GM12878 (cell line): ENCODE results near the gene RALGAPA2. TPM values are rescaled to one million over a fixed set of nuclear protein-coding genes. Genes with fewer than 3 reads are reported as not detected.

Experiments used
- ATAC-seq: fragments of 200-7000 bp; cut with Tn5 transposase; 3 replicates; pipeline ENCODE4 v1.9.1; 2020; ENCODE audit warnings: mild to moderate bottlenecking, moderate library complexity
- BruUV-seq: library from RNA; stranded (reverse); fragments of 400-500 nt; replicated peaks from 2 replicates; lab custom pipeline; 2021; lab: Mats Ljungman, UMichigan
- CTCF ChIA-PET: fragments of 300-600 bp; sonication (Branson Sonifier 250); formaldehyde crosslinking; extraction: SDS; loops from one replicate; lab custom pipeline; 2021; ENCODE audit warnings: inconsistent platforms; lab: Yijun Ruan, JAX
- POLR2A ChIA-PET: fragments of 350-600 bp; formaldehyde crosslinking; extraction: SDS; loops from one replicate; lab custom pipeline; 2021; ENCODE audit warnings: inconsistent platforms; lab: Charles Lee
- RAD21 ChIA-PET: fragments of 300-600 bp; sonication (Branson Sonifier 250); formaldehyde crosslinking; loops from one replicate; lab custom pipeline; 2023; ENCODE audit warnings: antibody characterized with exemption; ENCODE audit not compliant: unreplicated experiment; lab: Charles Lee
- SMC1A ChIA-PET: fragments of 300-600 bp; sonication (Branson Sonifier 250); formaldehyde crosslinking; loops from one replicate; lab custom pipeline; 2023; ENCODE audit not compliant: unreplicated experiment, uncharacterized antibody; lab: Charles Lee
- DNase-seq: peaks from one replicate; pipeline ENCODE4 v3.0.0-alpha.2; 2011; ENCODE audit warnings: low read depth, low spot score
- FAIRE-seq: peaks from 3 replicates; lab custom pipeline; 2011; peaks lifted over from hg19 to GRCh38; lab: Jason Lieb, UNC
- H2AFZ ChIP-seq: 2 replicates; pipeline ENCODE4 v1.6.0; 2011; ENCODE audit warnings: low read depth, low read length, control low read depth; ENCODE audit not compliant: control insufficient read depth
- H3K27ac ChIP-seq: 2 replicates; pipeline ENCODE4 v1.5.1; 2011; ENCODE audit warnings: control low read depth; ENCODE audit not compliant: control insufficient read depth, insufficient read depth
- H3K27me3 ChIP-seq, 2 experiments: replicated peaks in 1 of 2; 2 replicates each; pipeline versions ENCODE4 v1.6.0 to v1.6.1; 2011; ENCODE audit warnings: low read length in 1 of 2; ENCODE audit not compliant: control insufficient read depth in 2 of 2, insufficient read depth in 2 of 2
- H3K36me3 ChIP-seq, 2 experiments: 2 replicates each; pipeline ENCODE4 v1.5.1; 2011; ENCODE audit warnings: low read length in 1 of 2; ENCODE audit not compliant: control insufficient read depth in 2 of 2, insufficient read depth in 2 of 2
- H3K4me1 ChIP-seq: 2 replicates; pipeline ENCODE4 v1.6.1; 2011; ENCODE audit warnings: mild to moderate bottlenecking, low read length, moderate library complexity, mixed read lengths; ENCODE audit not compliant: control insufficient read depth, insufficient read depth
- H3K4me2 ChIP-seq: 2 replicates; pipeline ENCODE4 v1.6.0; 2011; ENCODE audit warnings: control low read depth; ENCODE audit not compliant: control insufficient read depth, insufficient read depth
- H3K4me3 ChIP-seq: fragments of 200-600 bp; sonication (generic); 2 replicates; pipeline ENCODE4 v1.5.1; 2016
- H3K79me2 ChIP-seq: 2 replicates; pipeline ENCODE4 v1.6.0; 2011; ENCODE audit warnings: low read length; ENCODE audit not compliant: control insufficient read depth, insufficient read depth
- H3K9ac ChIP-seq: 2 replicates; pipeline ENCODE4 v1.8.0; 2011; ENCODE audit warnings: low read length, control low read depth, mixed read lengths; ENCODE audit not compliant: control insufficient read depth, insufficient read depth
- H3K9me3 ChIP-seq: replicated peaks from 3 replicates; pipeline ENCODE4 v1.5.1; 2011; ENCODE audit warnings: mild to moderate bottlenecking, low read length; ENCODE audit not compliant: control insufficient read depth, insufficient read depth
- H4K20me1 ChIP-seq: 2 replicates; pipeline ENCODE4 v1.6.0; 2011; ENCODE audit not compliant: control insufficient read depth, insufficient read depth
- EGR1 ChIP-seq, 2 experiments: IDR thresholded peaks; 1 replicate in 1 of 2; 2 replicates in 1 of 2; pipeline ENCODE4 v1.6.1; 2011 to 2012; ENCODE audit warnings: low read depth in 2 of 2, low read length in 2 of 2, borderline replicate concordance in 1 of 2, mild to moderate bottlenecking in 1 of 2, moderate library complexity in 1 of 2
- IKZF1 ChIP-seq: fragments of 450-650 bp; conservative IDR thresholded peaks from 2 replicates; pipeline ENCODE4 v1.6.1; 2017; ENCODE audit warnings: antibody characterized with exemption, mild to moderate bottlenecking
- KAT2A ChIP-seq: conservative IDR thresholded peaks from 2 replicates; pipeline ENCODE4 v1.6.1; 2011; ENCODE audit warnings: low read depth, low read length; ENCODE audit not compliant: control insufficient read depth
- POLR2AphosphoS5 ChIP-seq: IDR thresholded peaks from 2 replicates; pipeline ENCODE4 v1.6.1; 2011; ENCODE audit warnings: mild to moderate bottlenecking, low read length, inconsistent platforms
- POU2F2 ChIP-seq: IDR thresholded peaks from 3 replicates; pipeline ENCODE4 v1.6.1; 2011; ENCODE audit warnings: low read depth, mild to moderate bottlenecking, low read length, borderline replicate concordance
- RUNX3 ChIP-seq: IDR thresholded peaks from 2 replicates; pipeline ENCODE4 v1.6.1; 2012; ENCODE audit warnings: low read length, inconsistent platforms
- TARDBP ChIP-seq: IDR thresholded peaks from 2 replicates; pipeline ENCODE4 v1.6.1; 2016; ENCODE audit warnings: borderline replicate concordance
- ZNF274 ChIP-seq: IDR thresholded peaks from one replicate; pipeline ENCODE4 v1.8.0; 2011; ENCODE audit not compliant: insufficient read length, insufficient read depth
- WGBS: methylation state at CpG from one replicate; pipeline ENCODE4 v1.1.6; 2016; ENCODE audit warnings: low lambda C conversion rate; ENCODE audit not compliant: insufficient replicate concordance, insufficient coverage; ENCODE audit errors: missing lambda C conversion rate; 5-methylcytosine and 5-hydroxymethylcytosine counted together
- in situ Hi-C: fragments of 300-500 bp; cut with MboI; formaldehyde crosslinking; loops from 9 replicates; pipeline ENCODE4 v1.14.3; 2018; ENCODE audit warnings: mixed read lengths
- intact Hi-C: fragments of 100-400 bp; cut with micrococcal nuclease; formaldehyde crosslinking; loops from one replicate; pipeline ENCODE4 v1.14.2; 2022; ENCODE audit not compliant: unreplicated experiment
- polyA plus RNA-seq, 11 experiments: library from polyadenylated mRNA; depleted of rRNA in 4 of 11; unstranded in 6 of 11; stranded (reverse) in 5 of 11; fragments of >200 nt; fragmentation: Nextera tagmentation in 4 of 11; fragmentation: Illumina TruSeq in 1 of 11; extraction: Ambion mirVana in 4 of 11; extraction: Trizol in 1 of 11; gene quantifications; 1 replicate in 1 of 11; 2 replicates in 10 of 11; pipeline versions ENCODE4 v1.2.1 to v1.2.3, GENCODE V29; 2011 to 2016; ENCODE audit warnings: inconsistent platforms in 2 of 11, missing spikeins in 2 of 11, low read depth in 1 of 11
- total RNA-seq, 4 experiments: library from RNA; depleted of rRNA in 3 of 4; stranded (reverse); fragments of >200 nt in 3 of 4; fragmentation: Illumina TruSeq in 1 of 4; extraction: Trizol in 1 of 4; gene quantifications; 2 replicates each; pipeline versions ENCODE4 v1.2.1 to v1.2.3, GENCODE V29; 2013 to 2021

The RALGAPA2 gene
- total and polyA plus RNA-seq, 10 of the 15 experiments (the other 5 are each of a cell fraction or from before 2014, with no cell fraction given), result 2.9 to 29.4 (median 19.6) TPM

DNA sequence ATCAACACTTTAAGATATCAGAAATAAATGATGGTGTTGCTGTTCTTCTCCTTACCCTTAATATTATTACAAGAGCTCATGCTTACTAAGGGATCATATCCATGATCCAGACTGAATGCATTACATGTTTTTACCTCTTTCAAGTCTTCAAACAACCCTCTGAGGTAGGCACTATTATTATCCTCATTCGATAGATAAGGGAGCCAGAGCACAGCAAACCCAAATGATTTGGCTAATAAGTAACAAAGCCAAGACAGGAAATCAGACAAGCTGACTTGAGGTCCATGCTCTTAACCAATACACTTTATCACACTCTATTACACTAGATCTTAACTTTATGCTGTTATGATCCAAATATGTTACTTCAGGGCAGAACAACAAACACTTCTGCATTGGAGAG lies 145.9 kb downstream of the RALGAPA2 start:
- H3K4me3 ChIP-seq, result no peak overlapping the region
- ATAC-seq (no peak), DNase-seq (no peak), FAIRE-seq (no peak)
- H3K79me2 ChIP-seq, result no peaks in the 10 kb centered on the region
- H3K4me2 ChIP-seq, result no peak overlapping the region
- POLR2A ChIA-PET, result no interaction called here
- 100% methylated on average over 1 of the region's 1 CpG for WGBS
- H4K20me1 ChIP-seq, result no peaks in the 10 kb centered on the region
- H2AFZ ChIP-seq, result no peak overlapping the region
- no peak overlapping the region for H3K9ac ChIP-seq
- peaks cover 0 to 2% of the 10 kb centered on the region in 2 experiments; a peak in 2 of 4 replicates for H3K36me3 ChIP-seq
- BruUV-seq, result no TSS peak
- RAD21 ChIA-PET, result interaction anchor here (0.6 to 2.1 kb wide), 8 partner anchors 28 to 483 kb away, joined by 3 to 6 read pairs (median 4); no protein-coding TSS in a partner anchor
- H3K27me3 ChIP-seq, result no peaks in the 10 kb centered on the region
- in situ Hi-C loops, result loop anchor here (5.0 kb wide), 1 partner anchor 204 kb away; no protein-coding TSS in a partner anchor
- TF ChIP-seq POU2F2 (no peak), RUNX3 (no peak), IKZF1 (no peak), ZNF274 (no peak), POLR2AphosphoS5 (no peak), KAT2A (no peak), EGR1 (IDR thresholded peaks at IDR 0.05; ENCODE audit: borderline replicate concordance in 1 of 2, low read depth in 2 of 2, low read length in 2 of 2) (no peak)
- CTCF ChIA-PET, result interaction anchor here (0.7 to 4.1 kb wide), 14 partner anchors 13 to 482 kb away, joined by 3 to 21 read pairs (median 6); no protein-coding TSS in a partner anchor
- no peak overlapping the region for H3K27ac ChIP-seq
- intact Hi-C loops, result loop anchor here (5.0 to 10.0 kb wide), 4 partner anchors 122 to 384 kb away; no protein-coding TSS in a partner anchor
- peaks cover 14% of the 10 kb centered on the region; the same call in 1 of the 2 replicates for H3K4me1 ChIP-seq
- H3K9me3 ChIP-seq, result no peaks in the 10 kb centered on the region
- SMC1A ChIA-PET, result interaction anchor here (0.7 to 4.4 kb wide), 19 partner anchors 10 to 483 kb away, joined by 3 to 23 read pairs (median 4); no protein-coding TSS in a partner anchor

DNA sequence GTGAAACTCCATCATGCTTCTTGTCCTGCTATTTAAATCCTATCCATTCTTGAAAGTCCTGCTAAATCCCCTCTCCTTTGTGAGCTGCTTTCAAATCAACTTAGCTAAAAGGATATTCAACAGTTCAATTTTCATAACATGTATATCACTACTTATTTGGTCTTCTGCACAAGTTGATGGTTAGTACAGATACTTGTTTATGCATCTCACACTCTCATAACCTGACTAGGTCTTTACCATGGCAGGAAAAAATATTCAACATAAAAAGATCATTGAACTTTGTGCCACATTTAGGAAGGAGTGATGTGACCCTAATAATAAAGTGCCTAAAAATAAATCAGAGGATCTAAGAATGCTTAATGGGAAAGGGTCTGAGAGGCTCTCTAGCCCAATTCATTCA lies 148.2 kb downstream of the RALGAPA2 start:
- Histone ChIP-seq H3K4me1 (peaks cover 16% of the 10 kb centered on the region; the same call in 1 of the 2 replicates), H3K36me3 (no peaks in the 10 kb centered on the region; a peak in 2 of 4 replicates), H2AFZ (no peak overlapping the region), H4K20me1 (no peaks in the 10 kb centered on the region), H3K4me3 (no peak overlapping the region), H3K4me2 (no peak overlapping the region), H3K27me3 (no peaks in the 10 kb centered on the region), H3K27ac (no peak overlapping the region), H3K9me3 (no peaks in the 10 kb centered on the region)
- FAIRE-seq (no peak), ATAC-seq (no peak)
- RAD21 ChIA-PET, result no interaction called here
- in situ Hi-C loops, result no loop called here
- SMC1A ChIA-PET, result interaction anchor here (1.0 to 4.4 kb wide), 5 partner anchors 16 to 480 kb away, joined by 3 to 23 read pairs (median 5); no protein-coding TSS in a partner anchor
- POLR2A ChIA-PET, result no interaction called here
- intact Hi-C loops, result loop anchor here (5.0 to 10.0 kb wide), 2 partner anchors 97 to 119 kb away; no protein-coding TSS in a partner anchor
- CTCF ChIA-PET, result interaction anchor here (0.5 to 4.0 kb wide), 4 partner anchors 9 to 1070 kb away, joined by 3 to 18 read pairs (median 4); no protein-coding TSS in a partner anchor
- TF ChIP-seq TARDBP, result no peak
- TF ChIP-seq, all 136 proteins: peak for 0
- DNase-seq, result no peak
- no TSS peak for BruUV-seq
- no peak overlapping the region for H3K9ac ChIP-seq
- no peaks in the 10 kb centered on the region for H3K79me2 ChIP-seq
